SK-N-SH (cell line): Measurements from ENCODE around the gene HIPK3. TPM values are rescaled to one million over a fixed set of nuclear protein-coding genes. Genes with fewer than 3 reads are reported as not detected.
A peak's percentile ranks its signal among the peaks of the same experiment; 100 is the strongest.
"Not testable (repeated sequence)": the region's sequence is repeated elsewhere in the genome, so short reads cannot be mapped to it uniquely, and the experiment has no call there.

Experiments used
- CTCF ChIA-PET: fragments of 300-600, 350-600 bp; formaldehyde crosslinking; extraction: SDS; loops from one replicate; lab custom pipeline; 2021; lab: Yijun Ruan, JAX
- POLR2A ChIA-PET: fragments of 350-600 bp; sonication (Branson Sonifier 250); formaldehyde crosslinking; extraction: SDS; loops from one replicate; lab custom pipeline; 2020; ENCODE audit warnings: antibody characterized with exemption, inconsistent platforms; lab: Yijun Ruan, JAX
- DNase-seq: peaks from one replicate; pipeline ENCODE4 v3.0.0; 2012
- H2AFZ ChIP-seq: fragments of 200-600 bp; sonication (generic); 2 replicates; pipeline ENCODE4 v1.8.1; 2016; ENCODE audit warnings: antibody characterized with exemption, mild to moderate bottlenecking, low read depth
- H3F3A ChIP-seq: fragments of 200-600 bp; sonication (generic); replicated peaks from 2 replicates; pipeline ENCODE3; 2016; ENCODE audit warnings: antibody characterized with exemption, mild to moderate bottlenecking; ENCODE audit not compliant: insufficient read depth
- H3K27ac ChIP-seq, 2 experiments: fragments of 200-500 bp in 1 of 2; fragments of 200-600 bp in 1 of 2; sonication (Bioruptor generic) in 1 of 2; sonication (generic), shearing (Covaris generic) in 1 of 2; 2 replicates each; pipeline versions ENCODE4 v1.5.1 to v1.6.1; 2014 to 2016; ENCODE audit warnings: low read depth in 2 of 2, inconsistent platforms in 1 of 2, low read length in 1 of 2, mild to moderate bottlenecking in 1 of 2, mixed read lengths in 1 of 2
- H3K27me3 ChIP-seq: fragments of 200-600 bp; sonication (generic), shearing (Covaris generic); 2 replicates; pipeline ENCODE4 v1.6.1; 2016; ENCODE audit warnings: mixed run types; ENCODE audit not compliant: insufficient read depth
- H3K36me3 ChIP-seq, 2 experiments: fragments of 200-500 bp in 1 of 2; fragments of 200-600 bp in 1 of 2; sonication (Bioruptor generic) in 1 of 2; sonication (generic) in 1 of 2; replicated peaks in 1 of 2; 2 replicates each; pipeline versions ENCODE3 to v1.5.1; 2014 to 2016; ENCODE audit warnings: low read length in 1 of 2, mild to moderate bottlenecking in 1 of 2; ENCODE audit not compliant: insufficient read depth in 2 of 2, control insufficient read depth in 1 of 2
- H3K4me1 ChIP-seq, 2 experiments: fragments of 200-500 bp in 1 of 2; fragments of 200-600 bp in 1 of 2; sonication (Bioruptor generic) in 1 of 2; sonication (generic), shearing (Covaris generic) in 1 of 2; 2 replicates each; pipeline versions ENCODE4 v1.5.1 to v1.6.1; 2014 to 2016; ENCODE audit warnings: low read depth in 1 of 2, low read length in 1 of 2, mixed run types in 1 of 2; ENCODE audit not compliant: insufficient read depth in 2 of 2, control insufficient read depth in 1 of 2
- H3K4me2 ChIP-seq: fragments of 200-600 bp; sonication (generic), shearing (Covaris generic); 2 replicates; pipeline ENCODE4 v1.6.1; 2017; ENCODE audit warnings: mixed run types
- H3K4me3 ChIP-seq, 2 experiments: fragments of 200-500 bp in 1 of 2; fragments of 200-600 bp in 1 of 2; sonication (Bioruptor generic) in 1 of 2; sonication (generic), shearing (Covaris generic) in 1 of 2; 2 replicates each; pipeline versions ENCODE4 v1.5.1 to v1.8.1; 2014 to 2016; ENCODE audit warnings: low read depth in 2 of 2, inconsistent platforms in 1 of 2, low read length in 1 of 2, mild to moderate bottlenecking in 1 of 2, mixed read lengths in 1 of 2, moderate library complexity in 1 of 2
- H3K79me2 ChIP-seq: fragments of 200-600 bp; sonication (generic); 2 replicates; pipeline ENCODE4 v1.8.1; 2017; ENCODE audit warnings: mild to moderate bottlenecking; ENCODE audit not compliant: insufficient read depth
- H3K9ac ChIP-seq: fragments of 200-600 bp; sonication (generic); 2 replicates; pipeline ENCODE4 v1.6.1; 2017; ENCODE audit warnings: mixed run types
- H3K9me2 ChIP-seq: fragments of 200-600 bp; sonication (generic); 2 replicates; pipeline ENCODE4 v1.6.1; 2017; ENCODE audit warnings: mixed run types
- H3K9me3 ChIP-seq: fragments of 200-600 bp; sonication (generic); 2 replicates; pipeline ENCODE4 v1.6.1; 2017; ENCODE audit warnings: mixed run types, mild to moderate bottlenecking, moderate library complexity
- H4K20me1 ChIP-seq: fragments of 200-600 bp; sonication (generic); 2 replicates; pipeline ENCODE4 v1.6.1; 2017; ENCODE audit warnings: mild to moderate bottlenecking, mixed run types; ENCODE audit not compliant: insufficient read depth
- ELF1 ChIP-seq: IDR thresholded peaks from 2 replicates; pipeline ENCODE4 v1.4.0; 2012
- EP300 ChIP-seq, 2 experiments: IDR thresholded peaks; 2 replicates each; pipeline versions ENCODE4 v1.4.0 to v1.6.1; 2012; ENCODE audit warnings: borderline replicate concordance in 1 of 2, low read depth in 1 of 2, low read length in 1 of 2
- FOSL2 ChIP-seq: IDR thresholded peaks from 2 replicates; pipeline ENCODE4 v1.4.0; 2012; ENCODE audit warnings: low read depth, mild to moderate bottlenecking, moderate library complexity, borderline replicate concordance
- GABPA ChIP-seq: IDR thresholded peaks from 2 replicates; pipeline ENCODE4 v1.4.0; 2012; ENCODE audit warnings: low read depth, mild to moderate bottlenecking
- JUND ChIP-seq: IDR thresholded peaks from 2 replicates; pipeline ENCODE4 v1.4.0; 2012
- MEF2A ChIP-seq: IDR thresholded peaks from 2 replicates; pipeline ENCODE4 v1.4.0; 2012; ENCODE audit warnings: low read depth, borderline replicate concordance
- MXI1 ChIP-seq: IDR thresholded peaks from 2 replicates; pipeline ENCODE4 v1.6.1; 2012; ENCODE audit warnings: mild to moderate bottlenecking, low read depth, low read length, improper control_type of control experiment
- POLR2AphosphoS5 ChIP-seq: IDR thresholded peaks from 2 replicates; pipeline ENCODE4 v1.6.1; 2012; ENCODE audit warnings: low read depth, low read length
- RAD21 ChIP-seq: IDR thresholded peaks from 2 replicates; pipeline ENCODE4 v1.6.1; 2012; ENCODE audit warnings: mild to moderate bottlenecking, low read length
- RCOR1 ChIP-seq: fragments of 150-350 bp; IDR thresholded peaks from 2 replicates; pipeline ENCODE4 v1.6.1; 2017; ENCODE audit warnings: antibody characterized with exemption, low read length
- RXRA ChIP-seq: IDR thresholded peaks from 2 replicates; pipeline ENCODE4 v1.4.0; 2012; ENCODE audit warnings: low read depth, mild to moderate bottlenecking, borderline replicate concordance
- TEAD4 ChIP-seq: IDR thresholded peaks from 2 replicates; pipeline ENCODE4 v1.4.0; 2012; ENCODE audit warnings: mild to moderate bottlenecking, borderline replicate concordance; ENCODE audit not compliant: insufficient read depth
- USF2 ChIP-seq: fragments of 150-350 bp; IDR thresholded peaks from 2 replicates; pipeline ENCODE4 v1.6.1; 2017; ENCODE audit warnings: antibody characterized with exemption, low read length, low read depth, borderline replicate concordance
- WGBS: methylation state at CpG from one replicate; pipeline ENCODE4 v1.1.6; 2017; ENCODE audit warnings: low lambda C conversion rate; 5-methylcytosine and 5-hydroxymethylcytosine counted together
- polyA plus RNA-seq, 3 experiments: library from polyadenylated mRNA; depleted of rRNA; stranded (reverse); fragments of >200 nt; gene quantifications; 2 replicates each; pipeline ENCODE4 v1.2.3, GENCODE V29; 2012

Gene HIPK3
- polyA plus RNA-seq, 1 of the 3 experiments (the other 2 are of a cell fraction) = 5.2 TPM

GRCh38 chr11:33243654-33244053 lies 13.5 kb upstream of the HIPK3 start:
- H3K9me3 ChIP-seq, H3K27me3 ChIP-seq, H4K20me1 ChIP-seq, H3K4me1 ChIP-seq, H3K9me2 ChIP-seq, CTCF ChIA-PET, POLR2A ChIA-PET, H3K4me3 ChIP-seq, H3K36me3 ChIP-seq, DNase-seq, H3F3A ChIP-seq, H3K79me2 ChIP-seq, H3K27ac ChIP-seq, H2AFZ ChIP-seq, H3K9ac ChIP-seq, H3K4me2 ChIP-seq: not testable (repeated sequence)
- WGBS = over 99% methylated on average over 18 of the region's 35 CpGs

GRCh38 chr11:33248416-33248971 lies 8.7 kb upstream of the HIPK3 start:
- DNase-seq = no peak
- Histone ChIP-seq H3K4me2 (no peak overlapping the region), H3K9me3 (no peaks in the 10 kb centered on the region), H3F3A (peaks cover 6% of the 10 kb centered on the region), H3K36me3 (no peaks in the 10 kb centered on the region), H3K27me3 (no peaks in the 10 kb centered on the region), H3K79me2 (no peaks in the 10 kb centered on the region), H4K20me1 (no peaks in the 10 kb centered on the region), H2AFZ (no peak overlapping the region), H3K4me1 (peaks cover 0 to 5% of the 10 kb centered on the region in 2 experiments; a peak in 1 of 4 replicates), H3K9ac (no peak overlapping the region), H3K4me3 (no peak overlapping the region), H3K9me2 (no peaks in the 10 kb centered on the region), H3K27ac (no peak overlapping the region)
- POLR2A ChIA-PET = interaction anchor here (0.6 kb wide), 1 partner anchor 27 kb away, joined by 4 read pairs; no protein-coding TSS in a partner anchor
- 85% methylated on average over 6 of the region's 6 CpGs for WGBS
- TF ChIP-seq EP300 (IDR thresholded peaks at IDR 0.05; ENCODE audit: borderline replicate concordance in 1 of 2, low read depth in 1 of 2, low read length in 1 of 2) (no peak), POLR2AphosphoS5 (no peak), FOSL2 (0 out of 2 replicates have a peak, but pooled peaks have one; percentile 26), USF2 (no peak), TEAD4 (no peak), GABPA (no peak), JUND (no peak), ELF1 (no peak), MXI1 (no peak)
- CTCF ChIA-PET = no interaction called here

- Histone ChIP-seq H3F3A (peaks cover 32% of the 10 kb centered on the region), H3K9ac (peak overlapping the region; percentile 100), H4K20me1 (peaks cover 27% of the 10 kb centered on the region), H3K36me3 (no peaks in the 10 kb centered on the region), H3K4me1 (peaks cover 12 to 25% of the 10 kb centered on the region in 2 experiments; a peak in 2 of 4 replicates), H2AFZ (peak overlapping the region; percentile 95), H3K79me2 (peaks cover 32% of the 10 kb centered on the region), H3K9me2 (no peaks in the 10 kb centered on the region), H3K4me3 (peak overlapping the region; percentile 66 to 86), H3K27ac (peak overlapping the region; percentile 97), H3K4me2 (peak overlapping the region; percentile 92), H3K9me3 (no peaks in the 10 kb centered on the region), H3K27me3 (no peaks in the 10 kb centered on the region)
- 78% methylated on average over 12 of the region's 12 CpGs for WGBS
- POLR2A ChIA-PET = no interaction called here
- CTCF ChIA-PET = interaction anchor here (0.9 to 1.4 kb wide), 2 partner anchors 70 to 106 kb away, joined by 3 to 5 read pairs; no protein-coding TSS in a partner anchor
- no peak for TF ChIP-seq RXRA
- TF ChIP-seq MEF2A = no peak
- TF ChIP-seq RCOR1 = no peak
- no peak for TF ChIP-seq RAD21
- peak; percentile 29 for DNase-seq
Observed at GRCh38 chr11:33256031-33256812, 959 bp upstream of the HIPK3 start.
